Immature natural killer cell (primary cell): ENCODE measurements around the gene IMP4. TPM values are rescaled to one million over a fixed set of nuclear protein-coding genes. Genes with fewer than 3 reads are reported as not detected.

Experiments used
- DNase-seq, 3 donors: peaks; one replicate each; pipeline ENCODE4 v3.0.0; 2022; ENCODE audit warnings: mixed read lengths in 1 of 3
- H3K27ac Mint-ChIP-seq, 6 donors: one replicate each; pipeline ENCODE4 v1.8.0; 2020; ENCODE audit warnings: mixed read lengths in 6 of 6, mild to moderate bottlenecking in 5 of 6, inconsistent platforms in 4 of 6, moderate library complexity in 3 of 6
- H3K27me3 Mint-ChIP-seq, 3 donors: one replicate each; pipeline ENCODE4 v1.8.0; 2020 to 2021; ENCODE audit warnings: low read depth in 3 of 3, mild to moderate bottlenecking in 3 of 3, mixed read lengths in 3 of 3, moderate library complexity in 3 of 3, inconsistent platforms in 1 of 3
- H3K36me3 Mint-ChIP-seq, 3 donors: one replicate each; pipeline ENCODE4 v1.8.0; 2020; ENCODE audit warnings: mixed read lengths in 3 of 3, inconsistent platforms in 2 of 3, mild to moderate bottlenecking in 2 of 3
- H3K4me1 Mint-ChIP-seq, 2 donors: one replicate each; pipeline ENCODE4 v1.8.0; 2020; ENCODE audit warnings: inconsistent platforms in 2 of 2, mild to moderate bottlenecking in 2 of 2, mixed read lengths in 2 of 2, moderate library complexity in 1 of 2
- H3K4me3 Mint-ChIP-seq, 5 donors: one replicate each; pipeline ENCODE4 v1.8.0; 2020; ENCODE audit warnings: mild to moderate bottlenecking in 5 of 5, mixed read lengths in 5 of 5, inconsistent platforms in 3 of 5, moderate library complexity in 3 of 5
- H3K9me3 Mint-ChIP-seq, 6 donors: one replicate each; pipeline ENCODE4 v1.8.0; 2020; ENCODE audit warnings: mild to moderate bottlenecking in 6 of 6, mixed read lengths in 6 of 6, inconsistent platforms in 4 of 6, moderate library complexity in 3 of 6
- polyA plus RNA-seq, 3 donors: library from polyadenylated mRNA; unstranded; fragments of 300-500 nt; fragmentation: Illumina TruSeq; gene quantifications; one replicate each; pipeline ENCODE4 v1.2.3, GENCODE V29; 2021

IMP4 gene
- polyA plus RNA-seq, 3 donors from 2014 or later, result 45.3 to 103 (median 84.7) TPM

DNA sequence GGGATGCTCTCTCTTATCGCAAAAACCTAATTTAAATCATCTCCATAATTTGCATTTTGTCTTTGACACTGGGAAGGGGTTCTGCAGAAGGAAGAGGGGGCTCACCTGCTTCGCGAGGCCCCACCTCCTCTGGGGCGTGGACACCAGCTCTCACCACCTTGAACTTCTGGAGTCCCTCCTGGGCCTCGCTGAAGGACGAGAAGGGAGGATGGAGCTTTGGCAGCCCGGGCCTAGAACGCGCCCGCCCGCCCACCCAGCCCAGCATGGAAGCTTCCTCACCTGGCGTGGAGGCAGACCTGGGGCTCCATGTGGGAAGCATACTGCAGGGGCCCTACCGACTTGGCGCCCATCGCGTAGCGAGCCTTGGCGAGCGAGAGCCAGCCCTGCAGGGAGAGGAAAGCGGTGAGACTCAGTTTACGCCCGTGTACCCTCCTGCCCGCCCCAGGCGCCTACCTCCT is 1.1 kb upstream of the IMP4 start:
- peak overlapping the region; percentile 92 to 100 (median 100) for H3K4me3 Mint-ChIP-seq
- H3K9me3 Mint-ChIP-seq, result no peaks in the 10 kb centered on the region
- H3K27ac Mint-ChIP-seq, result peak overlapping the region; percentile 91 to 99 (median 96)
- DNase-seq, result no peak
- H3K36me3 Mint-ChIP-seq, result peaks cover 22 to 38% (median 34%) of the 10 kb centered on the region in 3 donors
- H3K4me1 Mint-ChIP-seq, result peaks cover 32 to 36% of the 10 kb centered on the region in 2 donors
- H3K27me3 Mint-ChIP-seq, result peaks cover 3 to 14% (median 9%) of the 10 kb centered on the region in 3 donors

DNA sequence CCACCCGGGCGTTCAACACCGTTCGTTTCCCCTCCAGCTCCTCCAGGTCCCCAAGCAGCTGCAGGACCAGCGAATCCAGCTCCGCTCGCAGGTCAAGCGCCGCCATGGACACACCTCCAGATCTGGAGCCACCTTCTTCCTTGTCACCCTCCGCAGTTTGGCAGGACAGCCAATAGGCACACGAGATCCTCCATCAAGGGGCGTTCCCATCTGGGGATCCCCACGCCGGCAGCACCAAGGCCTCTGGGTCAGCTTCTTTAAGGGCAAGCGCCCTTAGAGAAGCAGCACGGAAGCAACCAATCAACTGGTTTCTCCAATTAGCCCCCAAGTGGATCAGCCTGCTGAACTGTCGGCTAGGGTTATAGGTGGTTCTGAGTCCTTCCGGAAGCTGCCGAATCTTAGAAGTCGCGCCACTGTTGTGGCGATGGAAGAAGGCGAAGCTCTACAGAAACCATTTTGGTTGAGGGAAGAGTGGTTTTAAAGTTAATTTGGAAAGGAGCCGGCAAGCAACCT is 621 bp upstream of the IMP4 start:
- Mint-ChIP-seq H3K4me3 (peak overlapping the region; percentile 92 to 100 (median 100)), H3K27ac (peak overlapping the region; percentile 91 to 99 (median 96)), H3K4me1 (peaks cover 32 to 36% of the 10 kb centered on the region in 2 donors), H3K9me3 (no peaks in the 10 kb centered on the region), H3K36me3 (peaks cover 27 to 42% (median 38%) of the 10 kb centered on the region in 3 donors), H3K27me3 (peaks cover 3 to 13% (median 8%) of the 10 kb centered on the region in 3 donors)
- peak; percentile 88 to 90 (median 89) for DNase-seq

DNA sequence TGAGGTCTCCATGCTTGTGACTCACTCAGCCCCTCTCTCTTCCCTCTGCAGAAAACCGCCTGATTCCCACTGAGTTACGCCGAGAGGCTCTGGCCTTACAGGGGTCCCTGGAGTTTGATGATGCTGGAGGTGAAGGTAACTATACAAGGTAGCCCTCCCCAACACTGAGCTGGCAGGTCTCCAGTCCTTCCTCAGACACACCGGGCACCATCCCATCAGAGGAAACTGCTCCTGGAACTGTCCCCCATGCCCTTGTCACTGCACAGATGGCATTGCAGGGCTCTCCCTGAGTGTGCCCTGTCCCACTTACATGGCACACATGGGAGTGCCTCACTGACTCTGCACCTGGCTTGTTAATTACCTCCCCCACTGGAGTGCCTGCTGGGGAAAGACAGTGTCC is 1.9 kb downstream of the IMP4 start:
- Mint-ChIP-seq H3K27me3 (peaks cover 5 to 12% (median 10%) of the 10 kb centered on the region in 3 donors), H3K4me3 (peak overlapping the region; percentile 27 to 100 (median 99)), H3K4me1 (peaks cover 32 to 41% of the 10 kb centered on the region in 2 donors), H3K27ac (peak overlapping the region in 1 of 6 donors; percentile 50), H3K9me3 (no peaks in the 10 kb centered on the region), H3K36me3 (peaks cover 19 to 46% (median 26%) of the 10 kb centered on the region in 3 donors)
- DNase-seq, result no peak

DNA sequence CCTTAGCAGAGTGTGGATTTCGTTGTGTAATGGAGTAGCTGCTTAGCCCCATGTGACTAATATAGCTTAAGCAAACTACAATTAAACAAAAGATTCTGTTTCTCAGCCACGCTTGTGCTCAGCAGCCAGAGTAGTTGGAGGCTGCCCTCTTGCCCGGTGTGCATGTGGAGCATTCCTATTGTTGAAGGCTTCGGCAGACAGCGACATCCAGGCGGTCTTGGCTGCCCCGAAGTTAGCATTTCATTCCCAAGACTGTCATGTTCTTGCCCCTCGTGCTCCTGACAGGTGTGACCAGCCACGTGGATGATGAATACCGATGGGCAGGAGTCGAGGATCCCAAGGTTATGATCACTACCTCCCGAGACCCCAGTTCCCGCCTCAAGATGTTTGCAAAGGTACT is 2.4 kb downstream of the IMP4 start:
- peak overlapping the region in 4 of 5 donors; percentile 6 to 100 (median 100) for H3K4me3 Mint-ChIP-seq
- no peak overlapping the region for H3K27ac Mint-ChIP-seq
- peaks cover 32 to 41% of the 10 kb centered on the region in 2 donors for H3K4me1 Mint-ChIP-seq
- DNase-seq, result no peak
- no peaks in the 10 kb centered on the region for H3K9me3 Mint-ChIP-seq
- H3K27me3 Mint-ChIP-seq, result peaks cover 5 to 12% (median 10%) of the 10 kb centered on the region in 3 donors
- H3K36me3 Mint-ChIP-seq, result peaks cover 16 to 40% (median 21%) of the 10 kb centered on the region in 3 donors

DNA sequence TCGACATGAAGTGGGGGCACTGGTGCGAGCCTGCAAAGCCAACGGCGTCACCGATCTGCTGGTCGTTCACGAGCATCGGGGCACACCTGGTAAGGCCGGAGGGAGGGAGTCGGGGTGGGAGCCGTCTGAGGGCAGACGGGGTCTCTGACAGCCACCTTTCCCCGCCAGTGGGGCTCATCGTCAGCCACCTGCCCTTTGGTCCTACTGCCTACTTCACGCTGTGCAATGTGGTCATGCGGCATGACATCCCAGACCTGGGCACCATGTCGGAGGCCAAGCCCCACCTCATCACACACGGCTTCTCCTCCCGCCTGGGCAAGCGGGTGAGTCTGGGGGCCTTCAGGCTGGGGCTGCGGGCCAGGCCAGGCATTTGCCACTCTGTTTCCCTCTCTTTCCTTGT is 2.9 kb downstream of the IMP4 start:
- DNase-seq, result no peak
- Mint-ChIP-seq H3K36me3 (peaks cover 13 to 36% (median 16%) of the 10 kb centered on the region in 3 donors), H3K27me3 (peaks cover 4 to 12% (median 10%) of the 10 kb centered on the region in 3 donors), H3K4me3 (peak overlapping the region in 1 of 5 donors; percentile 38), H3K27ac (no peak overlapping the region), H3K9me3 (no peaks in the 10 kb centered on the region), H3K4me1 (peaks cover 30 to 41% of the 10 kb centered on the region in 2 donors)

DNA sequence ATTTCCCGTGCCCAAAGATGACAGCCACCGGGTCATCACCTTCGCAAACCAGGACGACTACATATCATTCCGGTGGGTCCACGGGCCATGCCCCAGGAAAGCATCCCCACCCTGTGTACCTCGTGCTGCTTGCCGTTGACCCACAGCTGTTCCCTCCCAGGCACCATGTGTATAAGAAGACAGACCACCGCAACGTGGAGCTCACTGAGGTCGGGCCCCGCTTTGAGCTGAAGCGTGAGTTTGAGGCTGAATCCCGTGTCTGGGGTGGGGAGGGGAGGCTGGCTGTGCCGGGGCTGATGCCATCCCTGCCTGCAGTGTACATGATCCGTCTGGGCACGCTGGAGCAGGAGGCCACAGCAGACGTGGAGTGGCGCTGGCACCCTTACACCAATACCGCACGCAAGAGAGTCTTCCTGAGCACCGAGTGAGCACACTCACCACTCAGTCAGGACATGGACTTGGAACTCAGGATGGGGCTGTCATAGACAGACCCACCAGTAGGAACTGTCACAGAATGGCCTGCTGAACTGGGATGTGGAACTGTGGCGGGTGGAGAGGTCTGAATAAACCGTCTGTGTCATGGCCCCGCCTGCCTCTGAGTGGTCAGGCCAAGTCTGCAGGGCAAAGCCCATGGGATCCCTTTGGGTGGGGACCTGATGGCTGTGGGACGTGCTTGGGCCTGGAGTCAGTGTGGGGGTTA is 3.5 kb downstream of the IMP4 start:
- H3K4me3 Mint-ChIP-seq, result peak overlapping the region in 2 of 5 donors; percentile 10 to 38
- peak overlapping the region in 1 of 6 donors; percentile 60 for H3K27ac Mint-ChIP-seq
- H3K9me3 Mint-ChIP-seq, result no peaks in the 10 kb centered on the region
- peaks cover 13 to 36% (median 16%) of the 10 kb centered on the region in 3 donors for H3K36me3 Mint-ChIP-seq
- peaks cover 27 to 37% of the 10 kb centered on the region in 2 donors for H3K4me1 Mint-ChIP-seq
- peaks cover 4 to 12% (median 10%) of the 10 kb centered on the region in 3 donors for H3K27me3 Mint-ChIP-seq
- no peak for DNase-seq

DNA sequence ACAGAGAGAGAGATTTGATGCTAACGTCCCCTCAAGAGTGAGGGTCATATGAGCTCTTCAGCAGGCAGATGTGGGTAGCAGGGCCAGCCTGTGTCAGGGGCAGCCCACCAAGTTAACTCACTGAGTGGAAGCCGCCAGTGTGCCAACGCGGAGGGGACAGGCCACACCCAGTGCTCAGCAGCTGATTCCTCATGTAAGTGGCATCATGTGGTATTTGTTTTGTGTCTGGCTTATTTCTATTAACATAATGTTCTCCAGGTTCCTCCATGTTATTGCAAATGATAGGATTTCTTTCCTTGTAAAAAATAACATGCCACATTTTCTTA is 4.0 kb downstream of the IMP4 start:
- no peaks in the 10 kb centered on the region for H3K9me3 Mint-ChIP-seq
- DNase-seq, result no peak
- peaks cover 24 to 32% of the 10 kb centered on the region in 2 donors for H3K4me1 Mint-ChIP-seq
- no peak overlapping the region for H3K4me3 Mint-ChIP-seq
- peaks cover 4 to 12% (median 10%) of the 10 kb centered on the region in 3 donors for H3K27me3 Mint-ChIP-seq
- H3K36me3 Mint-ChIP-seq, result peaks cover 13 to 36% (median 16%) of the 10 kb centered on the region in 3 donors
- no peak overlapping the region for H3K27ac Mint-ChIP-seq

DNA sequence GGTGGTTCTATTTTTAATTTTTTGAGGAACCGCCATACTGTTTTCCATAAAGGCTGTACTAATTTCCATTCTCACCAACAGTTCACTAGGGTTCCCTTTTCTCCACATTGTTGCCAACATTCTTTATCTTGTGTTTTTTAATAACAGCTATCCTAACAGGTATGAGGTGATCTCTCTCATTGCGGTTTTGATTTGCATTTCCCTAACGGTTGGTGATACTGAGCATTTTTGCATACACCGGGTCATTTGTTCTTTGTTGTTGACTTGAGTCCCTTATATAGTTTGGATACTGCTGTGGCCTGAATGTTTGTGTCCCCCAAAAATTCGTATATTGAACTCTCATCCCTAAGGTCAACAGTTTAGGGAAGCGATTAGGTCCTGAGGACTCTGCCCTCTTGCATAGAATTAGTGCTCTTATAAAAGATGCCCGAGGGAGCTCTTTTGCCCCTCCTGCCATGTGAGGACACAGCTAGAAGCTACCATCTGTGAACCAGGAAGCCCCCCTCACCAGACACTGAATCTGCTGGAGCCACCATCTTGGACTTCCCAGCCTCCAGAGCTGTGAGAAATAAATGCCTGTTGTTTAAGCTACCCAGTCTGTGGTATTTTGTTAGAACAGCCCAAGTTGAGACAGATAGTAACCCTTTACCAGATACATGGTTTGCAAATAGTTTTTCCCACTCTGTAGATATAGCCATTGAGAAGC is 4.7 kb downstream of the IMP4 start:
- no peak for DNase-seq
- Mint-ChIP-seq H3K36me3 (peaks cover 13 to 36% (median 16%) of the 10 kb centered on the region in 3 donors), H3K9me3 (no peaks in the 10 kb centered on the region), H3K27ac (peak overlapping the region in 2 of 6 donors; percentile 32 to 56), H3K27me3 (peaks cover 2 to 9% (median 6%) of the 10 kb centered on the region in 3 donors), H3K4me3 (no peak overlapping the region), H3K4me1 (peaks cover 21 to 27% of the 10 kb centered on the region in 2 donors)

DNA sequence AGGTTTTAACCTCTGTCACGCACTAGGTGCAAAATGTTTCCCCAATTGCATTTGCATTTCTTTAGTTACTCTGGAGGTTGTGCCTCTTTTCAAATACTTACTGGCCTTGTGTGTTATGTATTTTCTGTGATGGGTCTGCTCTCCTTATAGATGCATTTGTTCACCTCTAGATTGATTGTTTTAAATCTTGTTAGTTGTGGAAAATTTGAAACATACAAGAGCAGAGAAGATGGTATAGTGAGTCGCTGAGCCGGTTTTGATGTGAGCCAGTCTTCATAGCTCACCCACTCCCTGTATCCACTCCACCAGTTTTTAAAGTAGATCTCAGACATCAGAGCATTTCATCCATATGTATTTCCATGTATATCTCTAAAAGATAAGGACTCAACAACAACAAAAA is 6.5 kb downstream of the IMP4 start:
- DNase-seq, result no peak
- H3K27ac Mint-ChIP-seq, result peak overlapping the region in 3 of 6 donors; percentile 2 to 42 (median 4)
- H3K36me3 Mint-ChIP-seq, result peaks cover 13 to 36% (median 16%) of the 10 kb centered on the region in 3 donors
- peaks cover 2 to 4% (median 2%) of the 10 kb centered on the region in 3 donors for H3K27me3 Mint-ChIP-seq
- peaks cover 14 to 18% of the 10 kb centered on the region in 2 donors for H3K4me1 Mint-ChIP-seq
- no peaks in the 10 kb centered on the region for H3K9me3 Mint-ChIP-seq
- H3K4me3 Mint-ChIP-seq, result no peak overlapping the region

DNA sequence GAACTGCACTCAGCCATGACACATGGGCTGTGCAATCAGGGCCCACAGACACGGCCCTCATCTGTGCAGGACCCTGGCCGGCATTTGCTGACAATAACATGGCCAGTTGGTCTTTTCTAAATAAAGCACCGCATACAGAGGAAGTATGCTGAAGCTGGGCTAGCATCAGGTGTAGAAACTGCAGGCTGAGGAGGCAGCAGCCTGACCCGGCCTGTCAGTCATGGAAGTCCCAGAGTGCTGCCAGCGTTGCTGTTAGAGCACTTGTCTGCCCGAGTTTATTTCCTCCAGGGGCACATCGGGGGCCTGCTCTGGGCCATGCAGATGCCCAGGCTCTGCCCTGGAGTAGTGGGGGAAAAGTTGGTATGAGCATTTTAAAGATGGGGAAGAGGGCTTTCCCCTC is 9.0 kb downstream of the IMP4 start:
- Mint-ChIP-seq H3K36me3 (peaks cover 7 to 22% (median 7%) of the 10 kb centered on the region in 3 donors), H3K4me1 (peaks cover 17 to 20% of the 10 kb centered on the region in 2 donors), H3K27ac (peak overlapping the region in 1 of 6 donors; percentile 56), H3K27me3 (peaks cover 2 to 4% (median 2%) of the 10 kb centered on the region in 3 donors), H3K9me3 (no peaks in the 10 kb centered on the region), H3K4me3 (no peak overlapping the region)
- no peak for DNase-seq

DNA sequence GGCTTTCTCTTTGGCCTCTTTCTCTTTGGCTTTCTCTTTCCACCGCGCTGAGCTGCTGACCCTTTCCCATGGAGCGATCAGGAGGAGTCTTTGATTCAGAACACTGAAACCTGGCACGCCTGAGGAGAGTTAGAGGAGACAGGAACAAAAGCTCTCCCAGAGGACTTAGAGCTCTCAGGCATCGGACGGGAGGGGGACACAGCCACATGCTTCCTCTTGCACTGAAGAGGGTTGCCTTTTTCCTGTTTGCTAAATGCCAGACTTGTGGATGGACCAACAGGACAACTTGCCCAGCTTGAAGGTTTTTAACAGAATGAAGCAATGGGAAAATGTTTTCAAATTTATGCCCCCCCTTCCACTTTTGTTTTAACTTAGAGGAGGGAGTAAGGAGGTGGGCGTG is 9.5 kb downstream of the IMP4 start:
- no peak overlapping the region for H3K4me3 Mint-ChIP-seq
- H3K27ac Mint-ChIP-seq, result no peak overlapping the region

DNA sequence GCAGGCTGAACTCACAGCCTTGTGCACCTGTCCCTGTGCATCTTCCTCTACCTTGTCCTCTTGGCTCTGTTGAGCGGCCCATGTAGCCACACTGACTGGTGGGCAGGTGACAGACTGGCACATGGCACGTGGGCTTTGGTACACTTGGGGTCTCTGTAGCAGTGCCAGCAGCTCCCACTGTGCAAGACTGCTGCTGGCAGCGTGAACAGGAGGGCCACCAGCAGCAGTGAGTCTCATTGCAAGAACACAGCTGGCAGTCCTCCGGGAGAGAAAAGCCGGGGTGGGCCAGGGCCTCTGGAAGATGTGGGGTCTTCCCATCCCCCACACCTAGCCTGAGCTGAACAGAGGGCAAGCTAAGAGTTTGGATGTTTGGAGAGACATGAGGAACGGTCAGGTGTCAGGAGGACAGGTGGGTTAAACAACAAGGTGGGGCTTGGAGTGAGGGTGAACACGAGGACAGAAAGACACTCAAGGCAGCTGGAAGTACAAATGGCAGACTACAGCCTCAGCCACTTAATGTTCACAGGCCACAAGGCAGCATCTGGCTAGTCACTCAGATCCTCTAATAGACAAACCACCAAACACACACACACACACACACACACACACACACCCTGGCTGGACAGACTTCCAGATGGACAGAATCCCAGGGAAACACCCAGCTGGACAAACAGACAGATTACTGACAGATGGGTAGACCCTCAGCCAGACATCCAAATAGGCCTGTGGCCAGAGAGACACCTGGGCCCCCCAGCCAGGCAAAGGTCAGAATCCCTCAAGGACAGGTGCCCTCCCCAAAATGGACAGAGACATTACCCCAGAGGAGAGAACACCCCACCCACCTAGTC is 10.8 kb downstream of the IMP4 start:
- peak overlapping the region in 1 of 6 donors; percentile 40 for H3K27ac Mint-ChIP-seq
- no peak for DNase-seq
- H3K4me1 Mint-ChIP-seq, result peaks cover 17 to 22% of the 10 kb centered on the region in 2 donors
- no peaks in the 10 kb centered on the region for H3K9me3 Mint-ChIP-seq
- H3K36me3 Mint-ChIP-seq, result peaks cover 0 to 4% (median 0%) of the 10 kb centered on the region in 3 donors
- H3K27me3 Mint-ChIP-seq, result peaks cover 0 to 2% (median 2%) of the 10 kb centered on the region in 3 donors
- peak overlapping the region in 1 of 5 donors; percentile 87 for H3K4me3 Mint-ChIP-seq

More for the DNA sequence above, 9.5 kb downstream of the IMP4 start:
- Mint-ChIP-seq H3K27me3 (peaks cover 2 to 4% (median 2%) of the 10 kb centered on the region in 3 donors), H3K9me3 (no peaks in the 10 kb centered on the region), H3K4me1 (peaks cover 17 to 22% of the 10 kb centered on the region in 2 donors), H3K36me3 (peaks cover 2 to 16% (median 2%) of the 10 kb centered on the region in 3 donors)
- DNase-seq, result no peak

DNA sequence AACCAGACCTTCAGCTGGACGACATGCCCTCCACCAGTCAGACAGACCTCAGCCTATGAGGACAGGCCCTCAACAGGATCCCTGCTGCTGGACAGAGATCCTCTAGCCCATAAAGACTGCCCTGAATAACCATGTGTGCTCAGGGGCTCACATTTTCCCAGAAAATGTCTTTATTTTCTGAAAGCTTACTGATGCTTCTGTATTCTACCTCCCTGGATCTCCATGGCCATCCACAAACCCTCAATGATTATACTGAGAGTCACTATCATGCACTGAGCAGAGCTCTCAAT is 11.4 kb downstream of the IMP4 start:
- Mint-ChIP-seq H3K27ac (peak overlapping the region in 2 of 6 donors; percentile 18 to 51), H3K4me3 (peak overlapping the region; percentile 80 to 87 (median 85)), H3K36me3 (peaks cover 0 to 3% (median 0%) of the 10 kb centered on the region in 3 donors), H3K4me1 (peaks cover 16 to 22% of the 10 kb centered on the region in 2 donors), H3K9me3 (no peaks in the 10 kb centered on the region), H3K27me3 (peaks cover 0 to 2% (median 0%) of the 10 kb centered on the region in 3 donors)
- no peak for DNase-seq
